IPS-18c (cell line): ENCODE results near the gene TTC28.
"Not testable (repeated sequence)": the region's sequence is repeated elsewhere in the genome, so short reads cannot be mapped to it uniquely, and the experiment has no call there.

Experiments
- H3K4me3 ChIP-seq: 2 replicates; pipeline ENCODE4 v1.7.0; 2013; ENCODE audit warnings: low read depth, mild to moderate bottlenecking, low read length, moderate library complexity; ENCODE audit not compliant: insufficient read depth
- H3K9me3 ChIP-seq: one replicate; pipeline ENCODE4 v1.6.1; 2013; ENCODE audit warnings: mild to moderate bottlenecking, low read length, moderate library complexity; ENCODE audit not compliant: control insufficient read depth, insufficient read depth

TTC28 gene

GRCh38 chr22:28544431-28544868, 135.2 kb downstream of the TTC28 start:
- Histone ChIP-seq H3K4me3 (no peak overlapping the region), H3K9me3 (no peaks in the 10 kb centered on the region)

DNA sequence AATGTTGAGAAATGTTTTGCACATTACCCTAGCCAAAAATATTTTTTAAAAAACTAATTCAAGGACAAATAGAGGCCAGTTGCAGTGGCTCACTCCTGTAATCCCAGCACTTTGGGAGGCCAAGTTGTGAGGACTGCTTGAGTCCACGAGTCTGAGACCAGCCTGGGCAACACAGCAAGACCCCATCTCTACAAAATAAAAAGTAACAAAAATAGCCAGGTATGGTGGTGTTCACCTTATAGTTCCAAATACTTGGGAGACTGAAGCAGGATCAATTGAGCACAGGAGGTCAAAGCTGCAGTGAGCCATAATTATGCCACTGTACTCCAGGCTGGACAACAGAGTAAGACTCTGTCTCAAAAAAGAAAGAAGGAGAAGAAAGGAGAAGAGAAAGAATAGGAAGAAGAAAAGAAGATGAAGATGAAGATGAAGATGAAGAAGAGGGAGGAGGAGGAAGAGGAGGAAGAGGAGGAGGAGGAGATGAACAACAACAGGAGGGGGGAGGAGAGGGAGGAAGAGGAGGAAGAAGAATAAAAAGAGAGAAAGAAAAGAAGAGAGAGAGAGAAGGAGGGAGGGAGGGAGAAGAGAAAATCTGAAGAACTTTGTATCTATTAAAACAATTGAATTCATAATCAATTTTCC, 136.5 kb downstream of the TTC28 start:
- no peaks in the 10 kb centered on the region for H3K9me3 ChIP-seq
- H3K4me3 ChIP-seq: no peak overlapping the region

DNA sequence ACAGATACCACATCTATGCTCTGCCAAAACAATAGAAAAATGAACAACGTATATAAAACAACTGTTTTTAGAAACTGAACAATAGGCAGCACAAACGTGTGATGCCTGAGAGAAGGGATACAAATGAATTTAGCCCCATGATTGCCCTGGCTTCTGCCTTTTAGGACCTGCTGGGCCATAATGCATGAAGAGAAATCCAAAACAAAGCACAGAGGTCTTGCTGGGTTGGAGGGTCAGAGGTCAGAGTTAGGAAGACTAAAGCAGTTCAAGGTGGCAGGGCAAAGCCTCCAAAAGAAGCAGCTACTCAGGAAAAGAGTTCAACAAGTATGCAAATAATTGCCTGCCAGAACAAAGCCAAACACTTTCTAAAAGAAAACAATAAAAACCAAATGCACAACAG, 138.5 kb downstream of the TTC28 start:
- Histone ChIP-seq H3K9me3 (no peaks in the 10 kb centered on the region), H3K4me3 (no peak overlapping the region)

DNA sequence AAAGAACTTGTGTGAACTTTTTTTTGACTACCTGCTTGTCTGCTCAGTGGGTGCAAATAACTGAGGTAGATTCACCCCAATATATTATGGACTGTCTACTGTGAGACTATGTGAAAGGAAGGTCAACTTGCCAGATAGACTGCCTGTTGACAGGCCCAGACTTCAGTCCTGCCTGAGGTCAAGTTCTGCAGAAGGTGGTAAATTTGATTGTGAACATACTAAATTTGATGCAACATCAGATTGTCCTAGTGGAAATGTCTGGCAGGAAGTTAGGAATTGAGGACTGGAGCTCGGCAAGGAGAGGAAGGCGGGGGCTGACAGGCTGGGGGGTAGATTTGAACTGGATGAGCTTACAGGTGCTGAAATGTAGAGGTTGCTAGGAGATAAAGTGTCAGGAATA, 140.7 kb downstream of the TTC28 start:
- no peaks in the 10 kb centered on the region for H3K9me3 ChIP-seq

DNA sequence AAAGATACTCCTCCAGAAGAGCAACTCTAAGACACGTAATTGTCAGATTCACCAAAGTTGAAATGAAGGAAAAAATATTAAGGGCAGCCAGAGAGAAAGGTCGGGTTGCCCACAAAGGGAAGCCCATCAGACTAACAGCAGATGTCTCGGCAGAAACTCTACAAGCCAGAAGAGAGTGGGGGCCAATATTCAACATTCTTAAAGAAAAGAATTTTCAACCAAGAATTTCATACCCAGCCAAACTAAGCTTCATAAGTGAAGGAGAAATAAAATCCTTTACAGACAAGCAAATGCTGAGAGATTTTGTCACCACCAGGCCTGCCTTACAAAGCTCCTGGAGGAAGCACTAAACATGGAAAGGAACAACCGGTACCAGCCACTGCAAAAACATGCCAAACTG, 149.1 kb downstream of the TTC28 start:
- not testable (repeated sequence) for H3K4me3 ChIP-seq, H3K9me3 ChIP-seq

More for the DNA sequence above, 140.7 kb downstream of the TTC28 start:
- H3K4me3 ChIP-seq: no peak overlapping the region

DNA sequence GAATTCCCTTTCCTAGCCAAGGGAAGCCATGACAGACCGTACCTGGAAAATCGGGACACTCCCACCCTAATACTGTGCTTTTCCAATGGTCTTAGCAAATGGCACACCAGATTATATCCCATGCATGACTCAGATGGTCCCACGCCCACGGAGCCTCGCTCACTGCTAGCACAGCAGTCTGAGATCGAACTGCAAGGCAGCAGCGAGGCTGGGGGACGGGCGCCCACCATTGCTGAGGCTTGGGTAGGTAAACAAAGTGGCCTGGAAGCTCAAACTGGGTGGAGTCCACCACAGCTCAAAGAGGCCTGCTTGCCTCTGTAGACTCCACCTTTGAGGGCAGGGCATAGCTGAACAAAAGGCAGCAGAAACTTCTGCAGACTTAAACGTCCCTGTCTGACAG, 150.5 kb downstream of the TTC28 start:
- H3K9me3 ChIP-seq, H3K4me3 ChIP-seq: not testable (repeated sequence)

- H3K4me3 ChIP-seq: no peak overlapping the region
- H3K9me3 ChIP-seq: no peaks in the 10 kb centered on the region
Measured at GRCh38 chr22:28521451-28521850, 158.2 kb downstream of the TTC28 start.

DNA sequence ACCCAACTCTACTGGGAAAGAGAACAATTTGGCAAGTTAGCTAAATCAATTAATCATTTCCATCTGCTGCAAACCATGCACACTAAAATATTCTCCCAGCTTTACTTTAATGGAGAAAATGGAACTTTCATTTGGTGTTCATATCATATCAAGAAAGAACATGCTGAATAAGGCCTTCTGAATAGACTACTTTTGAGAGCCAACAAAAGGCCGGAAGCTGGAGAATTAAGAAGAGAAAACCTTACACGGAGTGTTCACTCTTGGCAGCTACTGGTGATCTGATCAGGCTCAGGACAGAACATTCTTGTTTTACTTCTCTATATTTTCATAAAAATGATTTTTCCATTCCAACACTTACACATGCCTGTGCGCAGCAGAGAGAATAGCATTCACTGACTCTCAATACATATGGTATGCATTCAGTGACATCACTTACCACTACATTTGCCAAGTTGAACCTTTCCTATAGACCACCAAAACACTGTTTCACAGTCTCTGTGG, 165.3 kb downstream of the TTC28 start:
- H3K4me3 ChIP-seq: no peak overlapping the region
- H3K9me3 ChIP-seq: no peaks in the 10 kb centered on the region

DNA sequence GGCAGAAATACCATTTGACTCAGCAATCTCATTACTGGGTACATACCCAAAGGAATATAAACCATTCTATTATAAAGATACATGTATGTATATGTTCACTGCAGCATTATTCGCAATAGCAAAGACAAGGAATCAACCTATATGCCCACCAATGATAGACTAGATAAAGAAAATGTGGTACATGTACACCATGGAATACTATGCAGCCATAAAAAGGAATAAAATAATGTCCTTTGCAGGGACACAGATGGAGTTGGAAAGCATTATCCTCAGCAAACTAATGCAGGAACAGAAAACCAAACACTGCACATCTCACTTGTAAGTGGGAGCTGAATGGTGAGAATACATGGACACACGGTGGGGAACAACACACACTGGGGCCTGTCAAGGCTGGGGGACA, 167.3 kb downstream of the TTC28 start:
- H3K4me3 ChIP-seq, H3K9me3 ChIP-seq: not testable (repeated sequence)

GRCh38 chr22:28507896-28508295, 171.7 kb downstream of the TTC28 start:
- no peaks in the 10 kb centered on the region for H3K9me3 ChIP-seq
- H3K4me3 ChIP-seq: no peak overlapping the region

- no peaks in the 10 kb centered on the region for H3K9me3 ChIP-seq
- H3K4me3 ChIP-seq: no peak overlapping the region
Measured at GRCh38 chr22:28506150-28506535, 173.5 kb downstream of the TTC28 start.

DNA sequence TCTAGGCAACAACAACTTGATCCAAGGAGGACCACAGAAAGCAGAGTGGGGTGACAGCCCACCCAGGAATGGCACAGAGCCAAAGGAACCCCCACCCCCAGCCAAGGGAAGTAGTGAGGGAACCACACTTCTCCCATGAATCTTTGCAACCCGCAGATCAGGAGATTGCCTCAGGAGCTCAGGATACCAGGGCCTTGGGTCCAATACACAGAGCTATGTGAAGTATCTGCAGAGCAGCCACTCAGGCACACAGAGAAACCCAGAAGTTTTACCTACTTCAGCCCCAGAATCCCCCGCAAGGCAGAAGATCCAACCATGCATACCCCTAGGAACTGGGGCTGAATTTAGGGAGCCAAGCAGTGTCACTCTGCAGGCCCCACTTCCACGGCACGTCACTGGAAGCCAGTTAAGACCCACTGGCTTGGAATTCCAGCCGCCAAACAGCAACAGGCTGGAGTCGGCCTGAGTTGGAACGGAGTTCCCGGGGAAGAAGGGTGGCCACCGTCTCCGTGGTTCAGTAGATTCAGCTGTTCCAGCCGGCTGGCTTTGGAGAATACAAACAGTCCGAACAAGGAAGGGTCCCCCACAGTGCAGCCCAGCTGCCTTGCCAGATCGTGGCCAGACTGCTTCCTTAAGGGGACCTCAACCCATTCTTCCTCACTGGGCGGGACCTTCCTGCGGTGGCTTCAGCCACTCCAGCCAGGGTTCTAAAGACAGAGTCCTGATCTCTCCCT, 174.1 kb downstream of the TTC28 start:
- Histone ChIP-seq H3K4me3 (no peak overlapping the region), H3K9me3 (no peaks in the 10 kb centered on the region)

- Histone ChIP-seq H3K4me3 (no peak overlapping the region), H3K9me3 (no peaks in the 10 kb centered on the region)
Measured at GRCh38 chr22:28500006-28500405, 179.6 kb downstream of the TTC28 start.

DNA sequence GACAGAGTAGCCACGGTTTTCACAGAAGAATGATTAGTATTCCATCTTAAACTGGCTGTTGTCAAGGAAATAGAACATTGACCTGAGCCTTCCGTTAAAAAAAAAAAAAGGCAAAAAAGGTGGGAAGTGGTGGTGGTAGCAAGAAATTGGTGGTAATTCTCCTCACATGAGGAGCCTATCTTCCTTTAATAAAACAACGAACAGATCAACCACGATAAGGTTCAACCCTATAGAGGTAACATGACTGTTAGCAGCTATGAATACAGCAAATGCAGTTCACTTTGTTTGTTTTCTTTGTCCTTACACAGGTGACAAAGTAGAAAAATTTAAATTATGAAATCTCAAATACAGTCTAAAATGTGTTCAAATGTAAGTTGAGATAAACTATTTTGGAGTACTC, 181.6 kb downstream of the TTC28 start:
- H3K9me3 ChIP-seq: no peaks in the 10 kb centered on the region

DNA sequence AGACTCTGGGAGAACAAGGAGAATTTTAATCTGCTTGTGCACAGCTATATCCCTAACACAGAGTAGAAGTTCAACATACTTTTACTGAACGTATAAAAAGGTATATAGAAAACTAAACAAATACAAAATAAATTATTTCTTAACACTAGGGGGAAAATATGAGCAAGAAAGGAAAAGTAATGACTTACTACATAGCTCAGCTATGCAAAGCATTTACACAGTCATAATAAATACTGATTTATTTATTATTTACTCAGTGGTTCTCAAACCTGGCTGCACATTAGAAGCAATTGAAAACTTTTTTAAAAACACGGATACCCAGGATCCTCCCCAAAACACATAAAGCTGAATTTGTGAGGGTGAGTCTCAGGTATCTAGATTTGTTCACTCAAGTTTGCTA, 182.5 kb downstream of the TTC28 start:
- Histone ChIP-seq H3K9me3 (no peaks in the 10 kb centered on the region), H3K4me3 (no peak overlapping the region)

More for the DNA sequence above, 181.6 kb downstream of the TTC28 start:
- no peak overlapping the region for H3K4me3 ChIP-seq

- H3K4me3 ChIP-seq, H3K9me3 ChIP-seq: not testable (repeated sequence)
Measured at GRCh38 chr22:28491289-28491688, 188.4 kb downstream of the TTC28 start.

DNA sequence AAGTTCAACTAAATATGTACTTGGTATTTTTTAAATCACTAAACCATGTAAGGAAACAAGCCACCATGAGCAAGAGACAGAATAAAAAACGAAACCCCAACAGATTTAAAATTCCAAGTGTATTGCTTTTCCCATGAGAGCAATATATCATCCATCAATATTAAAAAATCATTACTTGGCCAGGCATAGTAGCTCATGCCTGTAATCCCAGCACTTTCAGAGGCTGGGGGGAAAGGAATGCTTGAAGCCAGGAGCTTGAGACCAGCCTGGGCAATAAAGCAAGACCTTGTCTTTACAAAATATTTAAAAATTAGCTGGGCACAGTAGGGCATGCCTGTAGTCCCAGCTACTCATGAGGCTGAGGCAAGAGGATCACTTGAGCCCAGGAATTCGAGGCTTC, 190.8 kb downstream of the TTC28 start:
- Histone ChIP-seq H3K4me3 (no peak overlapping the region), H3K9me3 (no peaks in the 10 kb centered on the region)

DNA sequence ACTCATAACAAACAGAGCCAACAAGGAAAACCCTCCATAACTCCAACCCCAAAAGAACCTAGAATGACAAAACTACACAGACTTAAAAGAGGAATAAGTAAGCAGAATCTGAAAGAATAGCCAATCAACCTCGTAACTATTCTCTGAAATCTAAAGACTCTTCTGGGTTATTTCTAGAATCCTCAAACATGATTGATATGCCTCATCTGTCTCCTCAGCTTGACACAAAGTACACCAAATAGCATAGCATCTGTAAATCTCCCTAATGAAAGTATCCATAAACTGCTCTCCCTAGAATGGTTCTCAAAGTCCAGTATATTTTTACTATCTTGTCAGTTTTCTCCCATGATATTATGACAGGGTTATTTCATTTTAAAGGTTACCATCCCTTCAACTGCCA, 195.0 kb downstream of the TTC28 start:
- Histone ChIP-seq H3K4me3 (no peak overlapping the region), H3K9me3 (no peaks in the 10 kb centered on the region)
